Mammary epithelial cell (primary cell): ENCODE data around the gene PBRM1.

Experiments
- EZH2 ChIP-seq: IDR thresholded peaks from 2 replicates; pipeline ENCODE4 v1.6.1; 2012; ENCODE audit warnings: low read length, inconsistent platforms, borderline replicate concordance
- TF ChIP-seq, protein P1 (sequence below), 2 donors: IDR thresholded peaks in 1 of 2; conservative IDR thresholded peaks in 1 of 2; 2 replicates each; pipeline ENCODE4 v1.5.1; 2011 to 2012; ENCODE audit warnings: inconsistent platforms in 2 of 2, low read length in 2 of 2, mild to moderate bottlenecking in 2 of 2, control low read depth in 1 of 2, low read depth in 1 of 2; ENCODE audit not compliant: insufficient read depth in 1 of 2; ENCODE audit errors: extremely low read depth in 1 of 2

DNA sequence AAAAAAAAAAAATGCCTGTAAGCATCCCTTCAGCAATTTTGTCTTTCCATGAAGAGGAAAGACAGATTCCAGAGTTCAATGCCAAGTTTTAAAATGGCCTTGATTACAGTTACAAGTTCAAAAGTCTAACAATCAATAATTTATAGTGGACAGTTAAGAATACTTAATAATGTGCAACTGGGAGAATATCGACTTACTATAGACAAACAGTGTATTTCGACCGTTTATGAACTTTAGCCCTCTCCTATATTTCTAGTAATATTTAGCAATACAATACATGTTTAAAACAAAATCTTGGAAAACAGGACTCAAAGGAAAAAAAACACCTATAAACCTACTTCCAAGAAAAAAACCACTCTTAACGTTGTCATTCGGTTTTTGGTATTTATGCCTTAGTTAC lies 1.5 kb downstream of the PBRM1 start:
- TF ChIP-seq, protein P1, sequence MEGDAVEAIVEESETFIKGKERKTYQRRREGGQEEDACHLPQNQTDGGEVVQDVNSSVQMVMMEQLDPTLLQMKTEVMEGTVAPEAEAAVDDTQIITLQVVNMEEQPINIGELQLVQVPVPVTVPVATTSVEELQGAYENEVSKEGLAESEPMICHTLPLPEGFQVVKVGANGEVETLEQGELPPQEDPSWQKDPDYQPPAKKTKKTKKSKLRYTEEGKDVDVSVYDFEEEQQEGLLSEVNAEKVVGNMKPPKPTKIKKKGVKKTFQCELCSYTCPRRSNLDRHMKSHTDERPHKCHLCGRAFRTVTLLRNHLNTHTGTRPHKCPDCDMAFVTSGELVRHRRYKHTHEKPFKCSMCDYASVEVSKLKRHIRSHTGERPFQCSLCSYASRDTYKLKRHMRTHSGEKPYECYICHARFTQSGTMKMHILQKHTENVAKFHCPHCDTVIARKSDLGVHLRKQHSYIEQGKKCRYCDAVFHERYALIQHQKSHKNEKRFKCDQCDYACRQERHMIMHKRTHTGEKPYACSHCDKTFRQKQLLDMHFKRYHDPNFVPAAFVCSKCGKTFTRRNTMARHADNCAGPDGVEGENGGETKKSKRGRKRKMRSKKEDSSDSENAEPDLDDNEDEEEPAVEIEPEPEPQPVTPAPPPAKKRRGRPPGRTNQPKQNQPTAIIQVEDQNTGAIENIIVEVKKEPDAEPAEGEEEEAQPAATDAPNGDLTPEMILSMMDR (conservative IDR thresholded peaks at IDR 0.05 in 1 of 2, IDR thresholded peaks at IDR 0.05 in 1 of 2; ENCODE audit: extremely low read depth in 1 of 2, insufficient read depth in 1 of 2, low read depth in 1 of 2, low read length in 2 of 2), result no peak
- no peak for TF ChIP-seq EZH2
